Measurements from ENCODE around the gene AMIGO1.

Gene AMIGO1

GRCh38 chr1:109508001-109508872 lies 1.3 kb downstream of the AMIGO1 start:
- TF ChIP-seq ZFX (IDR thresholded peaks at IDR 0.05) = no peak
- TF ChIP-seq, protein P1, sequence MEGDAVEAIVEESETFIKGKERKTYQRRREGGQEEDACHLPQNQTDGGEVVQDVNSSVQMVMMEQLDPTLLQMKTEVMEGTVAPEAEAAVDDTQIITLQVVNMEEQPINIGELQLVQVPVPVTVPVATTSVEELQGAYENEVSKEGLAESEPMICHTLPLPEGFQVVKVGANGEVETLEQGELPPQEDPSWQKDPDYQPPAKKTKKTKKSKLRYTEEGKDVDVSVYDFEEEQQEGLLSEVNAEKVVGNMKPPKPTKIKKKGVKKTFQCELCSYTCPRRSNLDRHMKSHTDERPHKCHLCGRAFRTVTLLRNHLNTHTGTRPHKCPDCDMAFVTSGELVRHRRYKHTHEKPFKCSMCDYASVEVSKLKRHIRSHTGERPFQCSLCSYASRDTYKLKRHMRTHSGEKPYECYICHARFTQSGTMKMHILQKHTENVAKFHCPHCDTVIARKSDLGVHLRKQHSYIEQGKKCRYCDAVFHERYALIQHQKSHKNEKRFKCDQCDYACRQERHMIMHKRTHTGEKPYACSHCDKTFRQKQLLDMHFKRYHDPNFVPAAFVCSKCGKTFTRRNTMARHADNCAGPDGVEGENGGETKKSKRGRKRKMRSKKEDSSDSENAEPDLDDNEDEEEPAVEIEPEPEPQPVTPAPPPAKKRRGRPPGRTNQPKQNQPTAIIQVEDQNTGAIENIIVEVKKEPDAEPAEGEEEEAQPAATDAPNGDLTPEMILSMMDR (conservative IDR thresholded peaks at IDR 0.05) = no peak
- H3K27ac ChIP-seq = no peak overlapping the region

DNA sequence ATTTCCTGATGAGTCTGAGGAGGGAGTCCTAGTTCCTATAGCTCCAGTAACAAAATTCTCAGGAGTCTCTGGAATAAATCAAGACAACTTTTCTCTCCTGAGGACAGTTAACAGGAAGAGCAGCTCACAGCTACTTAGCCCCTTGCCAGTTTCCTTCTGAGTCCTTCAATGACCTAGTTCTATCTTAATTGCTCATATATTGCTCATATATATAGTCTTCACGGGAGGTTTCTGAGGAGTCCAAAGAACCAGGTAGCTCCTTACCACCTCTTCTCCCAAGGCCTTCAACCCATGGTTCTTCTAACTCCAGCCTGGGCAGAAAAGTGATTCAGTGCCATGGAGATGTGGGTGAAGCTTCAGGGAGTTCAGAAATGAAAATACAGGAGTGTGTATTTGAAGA lies 4.6 kb downstream of the AMIGO1 start:
- H3K27ac ChIP-seq = no peak overlapping the region
- no peak for TF ChIP-seq ZFX (IDR thresholded peaks at IDR 0.05)
- TF ChIP-seq, protein P1 (conservative IDR thresholded peaks at IDR 0.05) = no peak

GRCh38 chr1:109503935-109504334 lies 5.6 kb downstream of the AMIGO1 start:
- H3K27ac ChIP-seq = no peak overlapping the region
- TF ChIP-seq, protein P1 (conservative IDR thresholded peaks at IDR 0.05) = no peak

GRCh38 chr1:109502364-109502851 lies 7.1 kb downstream of the AMIGO1 start:
- H3K27ac ChIP-seq = no peak overlapping the region
- no peak for TF ChIP-seq ZFX (IDR thresholded peaks at IDR 0.05)
- TF ChIP-seq, protein P1 (conservative IDR thresholded peaks at IDR 0.05) = no peak

DNA sequence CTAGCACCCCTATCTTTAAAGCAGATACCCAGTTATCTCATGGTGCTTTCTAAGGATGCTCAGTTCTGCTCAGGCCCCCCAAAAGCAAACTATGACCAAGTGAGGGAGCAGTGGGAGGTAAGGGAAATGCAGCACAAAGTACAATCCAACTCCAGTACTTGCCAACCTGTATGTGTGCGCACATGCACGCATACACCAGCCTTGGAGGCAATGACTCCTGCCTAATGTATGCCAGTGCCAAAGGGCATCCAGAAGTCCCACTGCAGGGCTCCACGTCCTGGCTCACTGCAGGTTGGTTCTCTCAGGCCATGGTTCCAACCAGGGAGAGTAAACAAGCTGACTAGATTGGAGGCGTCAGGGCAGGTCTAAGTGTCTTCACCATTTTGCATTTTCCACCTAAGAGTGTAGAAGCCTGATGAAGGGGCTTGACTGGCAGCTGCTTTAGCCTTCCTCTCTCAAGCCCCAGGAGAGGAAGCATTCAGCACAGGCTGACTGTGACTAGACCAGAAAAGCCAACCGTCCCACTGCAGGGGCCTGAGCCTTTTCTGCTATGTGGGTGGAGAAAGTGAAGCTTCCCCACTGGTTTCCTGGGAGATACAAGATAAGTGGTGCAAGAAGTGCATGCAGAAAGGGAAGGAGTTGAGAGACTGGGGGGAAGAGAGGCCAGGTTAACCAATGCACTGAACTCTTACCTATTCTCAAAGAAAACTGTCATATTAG lies 7.7 kb downstream of the AMIGO1 start:
- no peak for TF ChIP-seq ZFX (IDR thresholded peaks at IDR 0.05)
- TF ChIP-seq, protein P1 (conservative IDR thresholded peaks at IDR 0.05) = no peak
- H3K27ac ChIP-seq = no peak overlapping the region

GRCh38 chr1:109500941-109501381 lies 8.6 kb downstream of the AMIGO1 start:
- no peak overlapping the region for H3K27ac ChIP-seq
- TF ChIP-seq, protein P1 (conservative IDR thresholded peaks at IDR 0.05) = no peak
- no peak for TF ChIP-seq ZFX (IDR thresholded peaks at IDR 0.05)
